Right lobe of liver (tissue), 4 donors: Measurements from ENCODE around the gene ZSCAN30.

ENCODE experiments used
- CTCF ChIP-seq, 4 donors: fragments of 200-600 bp in 3 of 4; fragments of 450-650 bp in 1 of 4; IDR thresholded peaks; one replicate each; pipeline versions ENCODE4 v1.5.1 to v1.8.0; 2016 to 2022; ENCODE audit warnings: antibody characterized with exemption in 4 of 4, mild to moderate bottlenecking in 2 of 4
- POLR2A ChIP-seq: fragments of 450-650 bp; IDR thresholded peaks from one replicate; pipeline ENCODE4 v1.6.1; 2017; ENCODE audit warnings: antibody characterized with exemption, mild to moderate bottlenecking
- donor health status: DM: no; HTN: no; CAD: no.
- donor health status: DM: no; HTN: no; CAD: no.
- donor health status: DM: no; HTN: yes; CAD: no.

GRCh38 chr18:35248429-35248828 lies 41.6 kb downstream of the ZSCAN30 start:
- TF ChIP-seq POLR2A, result no peak
- TF ChIP-seq CTCF (IDR thresholded peaks at IDR 0.05), result no peak
